Karpas-422 (cell line): ENCODE results near the gene RNF31. TPM values are rescaled to one million over a fixed set of nuclear protein-coding genes. Genes with fewer than 3 reads are reported as not detected.

ENCODE experiments used
- DNase-seq: peaks from one replicate; pipeline ENCODE4 v3.0.0-alpha.2; 2015
- H2AFZ ChIP-seq: fragments of 200-600 bp; sonication (generic); 2 replicates; pipeline ENCODE4 v1.6.1; 2014; ENCODE audit warnings: antibody characterized with exemption, low read length, mixed read lengths
- H3K27ac ChIP-seq: fragments of 200-600 bp; sonication (generic); 2 replicates; pipeline ENCODE4 v1.5.1; 2014; ENCODE audit warnings: mild to moderate bottlenecking, low read length, moderate library complexity
- H3K27me3 ChIP-seq: fragments of 200-600 bp; sonication (generic); 2 replicates; pipeline ENCODE4 v1.6.1; 2014; ENCODE audit warnings: low read length, mixed read lengths
- H3K36me3 ChIP-seq: fragments of 200-600 bp; sonication (generic); 2 replicates; pipeline ENCODE4 v1.6.1; 2014; ENCODE audit warnings: low read length, mixed read lengths; ENCODE audit not compliant: insufficient read depth
- H3K4me1 ChIP-seq: fragments of 200-600 bp; sonication (generic); 2 replicates; pipeline ENCODE4 v1.6.1; 2014; ENCODE audit warnings: mild to moderate bottlenecking, low read length, mixed read lengths
- H3K4me2 ChIP-seq: fragments of 200-600 bp; sonication (generic); 2 replicates; pipeline ENCODE4 v1.6.1; 2014; ENCODE audit warnings: low read length, low read depth, mild to moderate bottlenecking; ENCODE audit not compliant: poor library complexity, severe bottlenecking
- H3K4me3 ChIP-seq: fragments of 200-600 bp; sonication (generic); 2 replicates; pipeline ENCODE4 v1.5.1; 2014; ENCODE audit warnings: mild to moderate bottlenecking, antibody characterized with exemption, low read length, mixed read lengths
- H3K79me2 ChIP-seq: fragments of 200-600 bp; sonication (generic); 2 replicates; pipeline ENCODE4 v1.6.1; 2014; ENCODE audit warnings: mild to moderate bottlenecking, low read length, mixed read lengths
- H3K9ac ChIP-seq: fragments of 200-600 bp; sonication (generic); 2 replicates; pipeline ENCODE4 v1.6.0; 2014; ENCODE audit warnings: low read length
- H3K9me2 ChIP-seq: fragments of 200-600 bp; sonication (generic), shearing (Covaris generic); replicated peaks from 2 replicates; pipeline ENCODE4 v1.6.0; 2014; ENCODE audit warnings: mild to moderate bottlenecking, low read length, moderate library complexity; ENCODE audit not compliant: insufficient read depth
- H3K9me3 ChIP-seq: fragments of 300-700, 200-600 bp; sonication (generic); 2 replicates; pipeline ENCODE4 v1.6.1; 2014; ENCODE audit warnings: low read length, mixed read lengths
- H4K20me1 ChIP-seq: fragments of 200-600 bp; sonication (generic); 2 replicates; pipeline ENCODE4 v1.6.1; 2014; ENCODE audit warnings: mild to moderate bottlenecking, antibody characterized with exemption, low read length, low read depth; ENCODE audit not compliant: insufficient read depth
- small RNA-seq: library from RNA; depleted of rRNA; stranded (forward); fragments of <200 nt; gene quantifications from one replicate; pipeline ENCODE3, GENCODE V24; 2014
- total RNA-seq: library from RNA; depleted of rRNA; stranded (reverse); fragments of >200 nt; shearing (Covaris generic); gene quantifications from 2 replicates; pipeline ENCODE4 v1.2.3, GENCODE V29; 2014; ENCODE audit warnings: low replicate concordance; rRNA removed

The RNF31 gene
- total RNA-seq, 1 experiment from 2014 or later, result 82.0 TPM

DNA sequence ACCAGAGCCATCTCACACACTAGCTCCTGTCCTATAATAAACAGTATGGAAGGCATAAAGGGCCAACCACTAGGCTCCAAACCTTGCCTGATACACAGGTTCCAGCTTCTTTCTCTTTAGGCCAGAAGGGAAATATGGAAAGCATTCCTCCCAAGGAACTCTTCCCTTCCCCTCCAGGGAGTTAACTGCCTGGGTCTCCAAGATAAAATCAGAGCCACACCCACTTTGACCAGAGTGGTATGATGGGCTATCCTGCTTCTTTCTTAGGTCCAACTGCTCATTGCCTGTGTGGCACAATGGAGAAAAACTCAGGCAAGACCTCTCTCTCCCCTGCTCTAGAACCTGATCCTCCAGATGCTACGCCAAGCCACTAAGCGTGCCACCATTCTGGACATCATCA is 60.3 kb downstream of the RNF31 start:
- Histone ChIP-seq H3K4me3 (no peak overlapping the region), H3K79me2 (peaks cover 15% of the 10 kb centered on the region), H4K20me1 (no peaks in the 10 kb centered on the region), H3K9me3 (peaks cover 6% of the 10 kb centered on the region), H3K9ac (no peak overlapping the region), H3K27ac (no peak overlapping the region), H3K36me3 (peaks cover 82% of the 10 kb centered on the region), H3K9me2 (no peaks in the 10 kb centered on the region), H3K4me1 (peaks cover 11% of the 10 kb centered on the region), H3K4me2 (no peak overlapping the region), H3K27me3 (no peaks in the 10 kb centered on the region), H2AFZ (no peak overlapping the region)
- DNase-seq, result no peak

Small RNA genes within 50 kb of the gene (small RNA-seq; reads per million reads assigned to genes)
- gene AL136295.4 (not detected), gene CHMP4A (0.28 reads per million), gene IPO4 (0.95 reads per million, percentile 28 among the genes with 10 or more reads in this experiment), gene IRF9 (0.43 reads per million, percentile 6 among the genes with 10 or more reads in this experiment), gene RNA5SP383 (0.47 reads per million, percentile 8 among the genes with 10 or more reads in this experiment)

Other genes starting within 250 kb of the RNF31 start
- 63.8 and 175 TPM in 2 replicates for gene DHRS4, start 193.7 kb upstream of the RNF31 start, total RNA-seq
- gene DHRS4L2, start 158.6 kb upstream of the RNF31 start, total RNA-seq, result 53.7 and 66.1 TPM in 2 replicates
- gene CARMIL3, start 95.5 kb upstream of the RNF31 start, total RNA-seq, result 58.4 and 110 TPM in 2 replicates
- 0.04 and 1.3 TPM in 2 replicates for gene CPNE6, start 75.9 kb upstream of the RNF31 start, total RNA-seq
- 106 and 151 TPM in 2 replicates for gene PCK2, start 53.2 kb upstream of the RNF31 start, total RNA-seq
- gene DCAF11, start 32.7 kb upstream of the RNF31 start, total RNA-seq, result 93.5 and 103 TPM in 2 replicates
- 1.5 and 2.5 TPM in 2 replicates for gene NRL, start 32.5 kb upstream of the RNF31 start, total RNA-seq
- 0.89 and 1.6 TPM in 2 replicates for gene FITM1, start 16.8 kb upstream of the RNF31 start, total RNA-seq
- 435 and 452 TPM in 2 replicates for gene PSME1, start 11.3 kb upstream of the RNF31 start, total RNA-seq
- 35.3 and 95.4 TPM in 2 replicates for gene EMC9, start 5.9 kb upstream of the RNF31 start, total RNA-seq
- gene PSME2, start 888 bp upstream of the RNF31 start, total RNA-seq, result 469 and 536 TPM in 2 replicates
- gene IRF9, start 13.8 kb downstream of the RNF31 start, total RNA-seq, result 72.7 and 79.8 TPM in 2 replicates
- 22.1 and 34.6 TPM in 2 replicates for gene REC8, start 24.6 kb downstream of the RNF31 start, total RNA-seq
- gene IPO4, start 41.3 kb downstream of the RNF31 start, total RNA-seq, result 48.9 and 118 TPM in 2 replicates
- gene TM9SF1, start 47.9 kb downstream of the RNF31 start, total RNA-seq, result 31.3 and 49.0 TPM in 2 replicates
- 4.2 TPM in 1 of 2 replicates, not detected in the other for gene TSSK4, start 58.2 kb downstream of the RNF31 start, total RNA-seq
- gene CHMP4A, start 66.0 kb downstream of the RNF31 start, total RNA-seq, result 36.8 and 94.6 TPM in 2 replicates
- 30.7 and 35.4 TPM in 2 replicates for gene MDP1, start 68.6 kb downstream of the RNF31 start, total RNA-seq
- gene NEDD8, start 84.9 kb downstream of the RNF31 start, total RNA-seq, result 293 and 323 TPM in 2 replicates
- 132 and 164 TPM in 2 replicates for gene GMPR2, start 85.4 kb downstream of the RNF31 start, total RNA-seq
- 81.1 and 104 TPM in 2 replicates for gene TINF2, start 95.1 kb downstream of the RNF31 start, total RNA-seq
- gene TGM1, start 115.7 kb downstream of the RNF31 start, total RNA-seq, result 1.3 and 5.2 TPM in 2 replicates
- 45.1 and 64.1 TPM in 2 replicates for gene RABGGTA, start 124.1 kb downstream of the RNF31 start, total RNA-seq
- gene DHRS1, start 152.3 kb downstream of the RNF31 start, total RNA-seq, result 27.1 and 35.9 TPM in 2 replicates
- 42.0 and 44.7 TPM in 2 replicates for gene NOP9, start 152.4 kb downstream of the RNF31 start, total RNA-seq
- gene CIDEB, start 160.5 kb downstream of the RNF31 start, total RNA-seq, result 7.1 and 9.9 TPM in 2 replicates
- 12.9 and 41.5 TPM in 2 replicates for gene LTB4R2, start 162.6 kb downstream of the RNF31 start, total RNA-seq
- 26.6 and 29.6 TPM in 2 replicates for gene LTB4R, start 164.0 kb downstream of the RNF31 start, total RNA-seq
- gene ADCY4, start 187.6 kb downstream of the RNF31 start, total RNA-seq, result 0.07 and 0.69 TPM in 2 replicates
- 1.6 and 2.3 TPM in 2 replicates for gene RIPK3, start 192.5 kb downstream of the RNF31 start, total RNA-seq
- 17.1 and 19.9 TPM in 2 replicates for gene NFATC4, start 220.7 kb downstream of the RNF31 start, total RNA-seq